ENCODE data around the gene SH3RF3. TPM values are rescaled to one million over a fixed set of nuclear protein-coding genes. Genes with fewer than 3 reads are reported as not detected.

Gene SH3RF3
- polyA plus RNA-seq, 1 donor (not counting 4 experiments of a cell fraction or from before 2014, with no cell fraction given), result 0.08 TPM

DNA sequence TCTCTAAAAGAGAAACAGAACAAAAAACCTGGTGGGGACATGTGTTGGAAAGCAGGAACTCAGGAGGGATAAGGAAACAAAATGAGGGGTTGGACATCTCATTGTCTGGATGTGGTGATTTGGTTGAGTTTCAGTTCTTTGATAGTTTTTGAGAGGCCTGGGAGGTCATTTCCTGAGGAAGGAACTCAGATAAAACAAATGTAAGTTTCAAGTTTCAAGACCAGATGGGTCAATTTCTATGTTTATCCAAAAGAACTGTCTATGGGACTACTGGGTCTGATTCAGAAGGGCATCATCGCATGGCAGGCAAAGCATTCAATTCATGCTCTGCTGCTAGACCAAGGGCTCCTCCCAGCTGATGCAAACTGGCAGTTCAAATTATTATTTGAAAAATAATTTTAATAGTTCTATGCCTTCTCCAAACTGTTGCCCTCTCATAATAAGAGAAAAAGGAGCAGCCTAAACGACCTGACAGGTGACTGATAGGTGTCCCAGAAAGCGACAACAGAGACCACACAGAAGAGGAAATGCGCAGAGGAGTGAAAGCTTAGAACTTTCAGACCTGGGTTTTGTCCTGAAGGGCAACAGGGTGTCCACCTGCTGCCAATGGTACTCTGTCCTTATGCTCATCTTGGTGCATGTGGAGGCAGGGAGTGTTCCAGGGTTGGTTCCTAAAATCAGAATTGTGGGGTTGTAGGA lies 39.3 kb upstream of the SH3RF3 start:
- no peaks in the 10 kb centered on the region for H3K4me1 ChIP-seq (ENCODE audit: control insufficient read depth, extremely low read depth, insufficient read depth, low read length)
- H4K20me1 ChIP-seq (ENCODE audit: control insufficient read depth, extremely low read depth, insufficient read depth, low read length), result no peaks in the 10 kb centered on the region
- H3K4me3 ChIP-seq (ENCODE audit: control insufficient read depth in 2 of 3, extremely low read depth in 1 of 3, insufficient read depth in 2 of 3, low read depth in 1 of 3, low read length in 3 of 3), result no peak overlapping the region
- H3K27me3 ChIP-seq (ENCODE audit: control insufficient read depth, extremely low read depth, insufficient read depth, low read length), result no peaks in the 10 kb centered on the region
- no peaks in the 10 kb centered on the region for H3K9me1 ChIP-seq (ENCODE audit: control insufficient read depth, extremely low read depth, insufficient read depth, low read length)
- H3K9ac ChIP-seq (ENCODE audit: control insufficient read depth, extremely low read depth, insufficient read depth, low read length), result no peak overlapping the region
- DNase-seq (ENCODE audit: low read depth, low spot score) (no peak), FAIRE-seq (no peak)
- no peak for TF ChIP-seq EZH2 (IDR thresholded peaks at IDR 0.05; ENCODE audit: low read length)
- TF ChIP-seq, protein P1, sequence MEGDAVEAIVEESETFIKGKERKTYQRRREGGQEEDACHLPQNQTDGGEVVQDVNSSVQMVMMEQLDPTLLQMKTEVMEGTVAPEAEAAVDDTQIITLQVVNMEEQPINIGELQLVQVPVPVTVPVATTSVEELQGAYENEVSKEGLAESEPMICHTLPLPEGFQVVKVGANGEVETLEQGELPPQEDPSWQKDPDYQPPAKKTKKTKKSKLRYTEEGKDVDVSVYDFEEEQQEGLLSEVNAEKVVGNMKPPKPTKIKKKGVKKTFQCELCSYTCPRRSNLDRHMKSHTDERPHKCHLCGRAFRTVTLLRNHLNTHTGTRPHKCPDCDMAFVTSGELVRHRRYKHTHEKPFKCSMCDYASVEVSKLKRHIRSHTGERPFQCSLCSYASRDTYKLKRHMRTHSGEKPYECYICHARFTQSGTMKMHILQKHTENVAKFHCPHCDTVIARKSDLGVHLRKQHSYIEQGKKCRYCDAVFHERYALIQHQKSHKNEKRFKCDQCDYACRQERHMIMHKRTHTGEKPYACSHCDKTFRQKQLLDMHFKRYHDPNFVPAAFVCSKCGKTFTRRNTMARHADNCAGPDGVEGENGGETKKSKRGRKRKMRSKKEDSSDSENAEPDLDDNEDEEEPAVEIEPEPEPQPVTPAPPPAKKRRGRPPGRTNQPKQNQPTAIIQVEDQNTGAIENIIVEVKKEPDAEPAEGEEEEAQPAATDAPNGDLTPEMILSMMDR (optimal IDR thresholded peaks at IDR 0.05 in 1 of 3, IDR thresholded peaks at IDR 0.05 in 1 of 3, conservative IDR thresholded peaks at IDR 0.05 in 1 of 3; ENCODE audit: extremely low read depth in 1 of 3, insufficient read depth in 2 of 3, low read length in 3 of 3), result no peak
- H2AFZ ChIP-seq (ENCODE audit: control insufficient read depth, low read length), result no peak overlapping the region
- H3K9me3 ChIP-seq (ENCODE audit: control insufficient read depth, low read depth, low read length), result no peaks in the 10 kb centered on the region
- H3K79me2 ChIP-seq (ENCODE audit: control insufficient read depth, insufficient read depth, low read length), result no peaks in the 10 kb centered on the region
- no peak overlapping the region for H3K27ac ChIP-seq (ENCODE audit: control insufficient read depth, insufficient read depth, low read length)
- no peaks in the 10 kb centered on the region for H3K36me3 ChIP-seq (ENCODE audit: control insufficient read depth in 2 of 2, extremely low read depth in 1 of 2, insufficient read depth in 2 of 2, low read length in 2 of 2)
- dilution Hi-C loops (cut with MboI; ENCODE audit: extremely low pct_ligation_motif_present, low sequenced_read_pairs), result no loop called here
- no peak overlapping the region for H3K4me2 ChIP-seq (ENCODE audit: control insufficient read depth, extremely low read depth, insufficient read depth, low read depth, low read length)

DNA sequence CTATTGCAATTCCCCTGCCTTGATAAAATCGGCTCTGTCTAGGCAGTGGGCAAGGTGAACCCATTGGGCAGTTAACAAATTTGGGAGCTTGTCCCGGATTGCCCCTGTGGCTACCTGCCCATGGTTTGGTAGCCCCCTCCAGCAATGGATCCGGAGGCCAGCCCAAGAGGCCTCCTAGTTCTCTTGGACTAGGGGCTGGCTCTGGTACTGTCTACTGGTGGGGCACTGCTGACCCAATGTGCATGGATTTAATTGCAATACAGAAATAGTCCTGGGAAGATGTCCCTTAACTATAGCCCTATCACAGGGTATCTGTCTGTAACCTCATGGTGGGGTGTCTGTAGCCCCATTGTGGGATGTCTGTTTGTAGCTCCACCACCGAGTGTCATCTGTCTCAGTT lies 37.5 kb upstream of the SH3RF3 start:
- no peak for DNase-seq (ENCODE audit: low read depth, low spot score)
- dilution Hi-C loops (cut with MboI; ENCODE audit: extremely low pct_ligation_motif_present, low sequenced_read_pairs), result no loop called here

More for the DNA sequence above, 37.5 kb upstream of the SH3RF3 start:
- Histone ChIP-seq H2AFZ (ENCODE audit: control insufficient read depth, low read length) (no peak overlapping the region), H3K4me1 (ENCODE audit: control insufficient read depth, extremely low read depth, insufficient read depth, low read length) (no peaks in the 10 kb centered on the region), H3K79me2 (ENCODE audit: control insufficient read depth, insufficient read depth, low read length) (no peaks in the 10 kb centered on the region), H3K4me3 (ENCODE audit: control insufficient read depth in 2 of 3, extremely low read depth in 1 of 3, insufficient read depth in 2 of 3, low read depth in 1 of 3, low read length in 3 of 3) (no peak overlapping the region), H3K9me3 (ENCODE audit: control insufficient read depth, low read depth, low read length) (no peaks in the 10 kb centered on the region), H4K20me1 (ENCODE audit: control insufficient read depth, extremely low read depth, insufficient read depth, low read length) (no peaks in the 10 kb centered on the region), H3K36me3 (ENCODE audit: control insufficient read depth in 2 of 2, extremely low read depth in 1 of 2, insufficient read depth in 2 of 2, low read length in 2 of 2) (no peaks in the 10 kb centered on the region), H3K27me3 (ENCODE audit: control insufficient read depth, extremely low read depth, insufficient read depth, low read length) (no peaks in the 10 kb centered on the region), H3K27ac (ENCODE audit: control insufficient read depth, insufficient read depth, low read length) (no peak overlapping the region), H3K4me2 (ENCODE audit: control insufficient read depth, extremely low read depth, insufficient read depth, low read depth, low read length) (no peak overlapping the region), H3K9me1 (ENCODE audit: control insufficient read depth, extremely low read depth, insufficient read depth, low read length) (no peaks in the 10 kb centered on the region), H3K9ac (ENCODE audit: control insufficient read depth, extremely low read depth, insufficient read depth, low read length) (no peak overlapping the region)
- FAIRE-seq, result no peak
- TF ChIP-seq, protein P1 (optimal IDR thresholded peaks at IDR 0.05 in 1 of 3, IDR thresholded peaks at IDR 0.05 in 1 of 3, conservative IDR thresholded peaks at IDR 0.05 in 1 of 3; ENCODE audit: extremely low read depth in 1 of 3, insufficient read depth in 2 of 3, low read length in 3 of 3), result no peak
- no peak for TF ChIP-seq EZH2 (IDR thresholded peaks at IDR 0.05; ENCODE audit: low read length)

Measured in keratinocyte (primary cell).